H9 (cell line): Measurements from ENCODE around the gene SHC4. TPM values are rescaled to one million over a fixed set of nuclear protein-coding genes. Genes with fewer than 3 reads are reported as not detected.

Source experiments
- DNase-seq: peaks from one replicate; pipeline ENCODE4 v3.0.0-alpha.2; 2017
- H2AFZ ChIP-seq: one replicate; pipeline ENCODE4 v1.6.1; 2013; ENCODE audit warnings: mild to moderate bottlenecking, low read length, control low read depth, moderate library complexity
- H2AK5ac ChIP-seq: 2 replicates; pipeline ENCODE4 v1.6.1; 2013; ENCODE audit warnings: low read length, control low read depth, mixed read lengths; ENCODE audit not compliant: insufficient read length
- H2BK120ac ChIP-seq: one replicate; pipeline ENCODE4 v1.6.1; 2013; ENCODE audit warnings: low read depth, mild to moderate bottlenecking, low read length, control low read depth, inconsistent platforms; ENCODE audit not compliant: poor library complexity, severe bottlenecking
- H2BK12ac ChIP-seq: 2 replicates; pipeline ENCODE4 v1.6.1; 2013; ENCODE audit warnings: low read length, control low read depth, mixed read lengths, low read depth; ENCODE audit not compliant: insufficient read length
- H2BK15ac ChIP-seq: 2 replicates; pipeline ENCODE4 v1.6.1; 2013; ENCODE audit warnings: low read depth, low read length, control low read depth
- H2BK20ac ChIP-seq: one replicate; pipeline ENCODE4 v1.6.1; 2013; ENCODE audit warnings: low read depth, mild to moderate bottlenecking, low read length, control low read depth, inconsistent platforms; ENCODE audit not compliant: poor library complexity, severe bottlenecking
- H2BK5ac ChIP-seq: 2 replicates; pipeline ENCODE4 v1.6.1; 2013; ENCODE audit warnings: low read length, control low read depth, mixed read lengths; ENCODE audit not compliant: insufficient read length
- H3K14ac ChIP-seq: 2 replicates; pipeline ENCODE4 v1.6.1; 2013; ENCODE audit warnings: low read length, control low read depth; ENCODE audit not compliant: insufficient read depth
- H3K18ac ChIP-seq: 2 replicates; pipeline ENCODE4 v1.6.1; 2013; ENCODE audit warnings: low read depth, mild to moderate bottlenecking, mixed read lengths, low read length, control low read depth; ENCODE audit not compliant: insufficient read length
- H3K23ac ChIP-seq: 2 replicates; pipeline ENCODE4 v1.6.1; 2013; ENCODE audit warnings: low read length, control low read depth, mixed read lengths, low read depth; ENCODE audit not compliant: insufficient read length
- H3K23me2 ChIP-seq: 2 replicates; pipeline ENCODE4 v1.6.1; 2013; ENCODE audit warnings: low read depth, mild to moderate bottlenecking, mixed read lengths, low read length, control low read depth; ENCODE audit not compliant: insufficient read length, poor library complexity, severe bottlenecking
- H3K27ac ChIP-seq: 2 replicates; pipeline ENCODE4 v1.5.1; 2013; ENCODE audit warnings: low read length, control low read depth, mixed read lengths, low read depth; ENCODE audit not compliant: insufficient read length
- H3K27me3 ChIP-seq: 2 replicates; pipeline ENCODE4 v1.6.1; 2013; ENCODE audit warnings: low read length, control low read depth, inconsistent platforms; ENCODE audit not compliant: insufficient read depth
- H3K4ac ChIP-seq: 2 replicates; pipeline ENCODE4 v1.6.1; 2013; ENCODE audit warnings: low read depth, mild to moderate bottlenecking, control low read depth, inconsistent platforms, low read length, moderate library complexity
- H3K4me1 ChIP-seq: 2 replicates; pipeline ENCODE4 v1.6.1; 2013; ENCODE audit warnings: low read length, control low read depth, inconsistent platforms; ENCODE audit not compliant: insufficient read depth
- H3K4me2 ChIP-seq: 2 replicates; pipeline ENCODE4 v1.6.1; 2013; ENCODE audit warnings: low read length, control low read depth, mixed read lengths; ENCODE audit not compliant: insufficient read length, insufficient read depth
- H3K56ac ChIP-seq: 2 replicates; pipeline ENCODE4 v1.6.1; 2013; ENCODE audit warnings: low read depth, mild to moderate bottlenecking, mixed read lengths, low read length, control low read depth; ENCODE audit not compliant: insufficient read length
- H3K79me1 ChIP-seq: 2 replicates; pipeline ENCODE4 v1.6.1; 2013; ENCODE audit warnings: low read depth, mild to moderate bottlenecking, moderate library complexity, low read length, control low read depth, inconsistent platforms; ENCODE audit not compliant: insufficient read depth, poor library complexity, severe bottlenecking
- H3K79me2 ChIP-seq: 2 replicates; pipeline ENCODE4 v1.6.1; 2013; ENCODE audit warnings: low read length, control low read depth, inconsistent platforms; ENCODE audit not compliant: insufficient read depth
- H3K9ac ChIP-seq: 2 replicates; pipeline ENCODE4 v1.6.1; 2013; ENCODE audit warnings: low read length, control low read depth, mixed read lengths; ENCODE audit not compliant: insufficient read length; ENCODE audit errors: extremely low read depth
- H3K9me3 ChIP-seq: one replicate; pipeline ENCODE4 v1.6.1; 2013; ENCODE audit warnings: low read depth, low read length, inconsistent platforms; ENCODE audit not compliant: control insufficient read depth
- H3T11ph ChIP-seq: one replicate; pipeline ENCODE4 v1.6.1; 2013; ENCODE audit warnings: mild to moderate bottlenecking, low read length, control low read depth, inconsistent platforms
- H4K20me1 ChIP-seq: one replicate; pipeline ENCODE4 v1.6.1; 2013; ENCODE audit not compliant: control insufficient read depth, insufficient read length, insufficient read depth
- H4K5ac ChIP-seq: 2 replicates; pipeline ENCODE4 v1.6.1; 2013; ENCODE audit warnings: low read depth, mild to moderate bottlenecking, mixed read lengths, low read length, control low read depth; ENCODE audit not compliant: insufficient read length
- H4K8ac ChIP-seq: replicated peaks from 2 replicates; pipeline ENCODE4 v1.6.1; 2013; ENCODE audit warnings: low read length, control low read depth, mixed read lengths, low read depth; ENCODE audit not compliant: insufficient read length
- H4K91ac ChIP-seq: 2 replicates; pipeline ENCODE4 v1.6.1; 2013; ENCODE audit warnings: low read depth, mild to moderate bottlenecking, moderate library complexity, mixed read lengths, low read length, control low read depth; ENCODE audit not compliant: insufficient read length
- H3K27ac Mint-ChIP-seq, 3 experiments: 2 replicates in 2 of 3; 3 replicates in 1 of 3; pipeline ENCODE4 v1.8.0; 2020 to 2021; ENCODE audit warnings: mixed read lengths in 3 of 3, mild to moderate bottlenecking in 1 of 3, moderate library complexity in 1 of 3
- H3K27me3 Mint-ChIP-seq: 2 replicates; pipeline ENCODE4 v1.8.0; 2021; ENCODE audit warnings: low read depth, mild to moderate bottlenecking, moderate library complexity, mixed read lengths
- H3K36me3 Mint-ChIP-seq, 3 experiments: 2 replicates in 2 of 3; 3 replicates in 1 of 3; pipeline ENCODE4 v1.8.0; 2020 to 2021; ENCODE audit warnings: low read depth in 3 of 3, mixed read lengths in 3 of 3; ENCODE audit not compliant: insufficient read depth in 1 of 3
- H3K4me1 Mint-ChIP-seq, 2 experiments: 2 replicates each; pipeline ENCODE4 v1.8.0; 2020; ENCODE audit warnings: mixed read lengths in 2 of 2
- H3K4me3 Mint-ChIP-seq, 2 experiments: 2 replicates in 1 of 2; 3 replicates in 1 of 2; pipeline ENCODE4 v1.8.0; 2020 to 2021; ENCODE audit warnings: mild to moderate bottlenecking in 2 of 2, mixed read lengths in 2 of 2, moderate library complexity in 1 of 2
- H3K9me3 Mint-ChIP-seq, 2 experiments: 2 replicates in 1 of 2; 3 replicates in 1 of 2; pipeline ENCODE4 v1.8.0; 2020; ENCODE audit warnings: mild to moderate bottlenecking in 2 of 2, mixed read lengths in 2 of 2, moderate library complexity in 1 of 2
- CTCF ChIP-seq: fragments of 200-600 bp; sonication (generic); conservative IDR thresholded peaks from 3 replicates; pipeline ENCODE4 v1.8.0; 2021; ENCODE audit warnings: antibody characterized with exemption, mild to moderate bottlenecking
- WGBS: extraction: QIAGEN DNeasy Blood & Tissue Kit; methylation state at CpG from one replicate; pipeline ENCODE4 v1.1.7; 2013; ENCODE audit warnings: missing lambda C conversion rate, low lambda C conversion rate, mixed read lengths; ENCODE audit not compliant: insufficient read length; ENCODE audit errors: extremely low coverage; 5-methylcytosine and 5-hydroxymethylcytosine counted together
- total RNA-seq: library from RNA; stranded (reverse); gene quantifications from 2 replicates; pipeline ENCODE4 v1.2.1, GENCODE V29; 2021

The SHC4 gene
- total RNA-seq, 1 experiment from 2014 or later: 0.26 TPM

GRCh38 chr15:48966595-48967301, 3.0 kb upstream of the SHC4 start:
- H3K56ac ChIP-seq: no peak overlapping the region
- H3K9me3 ChIP-seq: no peaks in the 10 kb centered on the region
- H2BK12ac ChIP-seq: no peak overlapping the region
- H3K18ac ChIP-seq: no peak overlapping the region
- H2BK5ac ChIP-seq: no peak overlapping the region
- H3K14ac ChIP-seq: no peak overlapping the region
- no peaks in the 10 kb centered on the region for H3K79me1 ChIP-seq
- no peak overlapping the region for H2AFZ ChIP-seq
- H3T11ph ChIP-seq: no peak overlapping the region
- H4K91ac ChIP-seq: no peak overlapping the region
- peaks cover 12 to 14% of the 10 kb centered on the region in 2 experiments for H3K4me1 Mint-ChIP-seq
- H3K27ac Mint-ChIP-seq: no peak overlapping the region
- H3K27me3 ChIP-seq: peaks cover 10% of the 10 kb centered on the region; the same call in 1 of the 2 replicates
- no peak overlapping the region for H2BK20ac ChIP-seq
- H3K27me3 Mint-ChIP-seq: peaks cover 27% of the 10 kb centered on the region
- no peak overlapping the region for H3K4me3 Mint-ChIP-seq
- H3K79me2 ChIP-seq: no peaks in the 10 kb centered on the region
- H2AK5ac ChIP-seq: no peak overlapping the region
- H3K4ac ChIP-seq: no peak overlapping the region
- peaks cover 10% of the 10 kb centered on the region for H3K23me2 ChIP-seq
- no peak overlapping the region for H2BK15ac ChIP-seq
- no peak overlapping the region for H3K4me2 ChIP-seq
- H3K27ac ChIP-seq: no peak overlapping the region
- H3K9me3 Mint-ChIP-seq: no peaks in the 10 kb centered on the region; a peak in 1 of 5 replicates
- H4K8ac ChIP-seq: no peak overlapping the region
- no peaks in the 10 kb centered on the region for H3K4me1 ChIP-seq
- H4K20me1 ChIP-seq: no peaks in the 10 kb centered on the region
- no peak overlapping the region for H4K5ac ChIP-seq
- no peak for DNase-seq
- H3K23ac ChIP-seq: no peak overlapping the region
- no peak overlapping the region for H3K9ac ChIP-seq
- no peaks in the 10 kb centered on the region for H3K36me3 Mint-ChIP-seq
- no peak for TF ChIP-seq CTCF
- no peak overlapping the region for H2BK120ac ChIP-seq
- WGBS: no CpG with 5 or more reads among the region's 2 CpGs
